CD4-positive, CD25-positive, alpha-beta regulatory T cell (primary cell): ENCODE measurements around the gene TMC7. TPM values are rescaled to one million over a fixed set of nuclear protein-coding genes. Genes with fewer than 3 reads are reported as not detected.

ENCODE experiments used
- ATAC-seq, 2 donors: fragments of 150-1000 bp; cut with Tn5 transposase; one replicate each; pipeline ENCODE4 v1.10.0; 2021; ENCODE audit warnings: low read depth in 2 of 2, moderate number of reproducible peaks in 2 of 2, moderate library complexity in 1 of 2
- DNase-seq, 3 donors: peaks; one replicate each; pipeline versions ENCODE4 v3.0.0 to v3.0.0-alpha.2; 2012 to 2022; ENCODE audit warnings: mixed read lengths in 1 of 3
- H3K27ac ChIP-seq: one replicate; pipeline ENCODE4 v1.7.0; 2013; ENCODE audit warnings: mild to moderate bottlenecking, low read length; ENCODE audit not compliant: insufficient read depth, poor library complexity, severe bottlenecking
- H3K27me3 ChIP-seq: one replicate; pipeline ENCODE4 v1.7.0; 2013; ENCODE audit warnings: low read length; ENCODE audit not compliant: control insufficient read depth, insufficient read depth
- H3K36me3 ChIP-seq: one replicate; pipeline ENCODE4 v1.7.0; 2013; ENCODE audit warnings: mild to moderate bottlenecking, low read length, moderate library complexity; ENCODE audit not compliant: control insufficient read depth, insufficient read depth
- H3K4me1 ChIP-seq: 2 replicates; pipeline ENCODE4 v1.7.0; 2013; ENCODE audit warnings: mild to moderate bottlenecking, low read length; ENCODE audit not compliant: insufficient read depth, control insufficient read depth, poor library complexity, severe bottlenecking
- H3K4me3 ChIP-seq: one replicate; pipeline ENCODE4 v1.7.0; 2013; ENCODE audit warnings: low read depth, mild to moderate bottlenecking, low read length, moderate library complexity
- H3K9me3 ChIP-seq, 2 experiments: 1 replicate in 1 of 2; 2 replicates in 1 of 2; pipeline ENCODE4 v1.7.0; 2013; ENCODE audit warnings: low read length in 2 of 2, mild to moderate bottlenecking in 1 of 2, moderate library complexity in 1 of 2; ENCODE audit not compliant: control insufficient read depth in 2 of 2
- H3K27ac Mint-ChIP-seq, 3 donors: one replicate each; pipeline ENCODE4 v1.8.0; 2020 to 2022; ENCODE audit warnings: mild to moderate bottlenecking in 3 of 3, mixed read lengths in 3 of 3, moderate library complexity in 2 of 3
- H3K27me3 Mint-ChIP-seq: one replicate; pipeline ENCODE4 v1.8.0; 2022; ENCODE audit warnings: mild to moderate bottlenecking, mixed read lengths
- H3K36me3 Mint-ChIP-seq: one replicate; pipeline ENCODE4 v1.8.0; 2020; ENCODE audit warnings: mixed read lengths
- H3K4me1 Mint-ChIP-seq, 4 donors: one replicate each; pipeline ENCODE4 v1.8.0; 2020 to 2022; ENCODE audit warnings: mixed read lengths in 4 of 4, mild to moderate bottlenecking in 1 of 4
- H3K4me3 Mint-ChIP-seq, 4 donors: one replicate each; pipeline ENCODE4 v1.8.0; 2020 to 2022; ENCODE audit warnings: mild to moderate bottlenecking in 4 of 4, mixed read lengths in 4 of 4, moderate library complexity in 3 of 4
- H3K9me3 Mint-ChIP-seq, 7 donors: one replicate each; pipeline ENCODE4 v1.8.0; 2020 to 2022; ENCODE audit warnings: mixed read lengths in 7 of 7, mild to moderate bottlenecking in 3 of 7, moderate library complexity in 2 of 7
- polyA plus RNA-seq, 4 donors: library from polyadenylated mRNA; unstranded; fragments of 300-500 nt; fragmentation: Illumina TruSeq; gene quantifications; one replicate each; pipeline ENCODE4 v1.2.3, GENCODE V29; 2021
- total RNA-seq: library from RNA; stranded (reverse); gene quantifications from one replicate; pipeline ENCODE4 v1.2.3, GENCODE V29; 2022

Gene TMC7
- total and polyA plus RNA-seq, 5 donors from 2014 or later, result 0.10 TPM; not detected in 4

DNA sequence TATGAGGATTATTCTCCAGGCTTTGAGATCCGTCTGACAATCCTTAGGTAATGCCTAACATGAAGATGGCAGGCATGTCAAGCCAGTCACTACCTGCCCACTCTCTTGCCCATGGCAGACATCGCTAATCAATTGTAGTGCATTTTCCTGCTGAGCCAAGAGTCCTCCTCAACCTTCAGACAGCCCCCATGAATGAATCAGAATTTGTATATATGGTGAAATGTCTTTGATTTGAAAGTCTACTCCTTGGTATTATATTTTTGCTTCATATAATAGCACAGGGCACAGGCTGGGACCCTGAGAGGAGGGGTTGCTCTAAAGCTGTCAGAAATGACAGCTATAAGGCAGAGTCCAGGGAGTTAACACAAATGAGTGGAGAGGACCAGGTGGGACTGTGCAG is 56.7 kb downstream of the TMC7 start:
- Histone ChIP-seq H3K36me3 (no peaks in the 10 kb centered on the region), H3K27me3 (no peaks in the 10 kb centered on the region), H3K4me1 (no peaks in the 10 kb centered on the region), H3K9me3 (no peaks in the 10 kb centered on the region), H3K4me3 (no peak overlapping the region), H3K27ac (no peak overlapping the region)
- ATAC-seq (no peak), DNase-seq (no peak)
- H3K4me1 Mint-ChIP-seq, result no peaks in the 10 kb centered on the region
- no peak overlapping the region for H3K27ac Mint-ChIP-seq
- H3K4me3 Mint-ChIP-seq, result no peak overlapping the region
- H3K9me3 Mint-ChIP-seq, result peaks cover 0 to 6% (median 0%) of the 10 kb centered on the region in 7 donors
- peaks cover 4% of the 10 kb centered on the region for H3K27me3 Mint-ChIP-seq
- H3K36me3 Mint-ChIP-seq, result no peaks in the 10 kb centered on the region

- H3K27me3 Mint-ChIP-seq, result peaks cover 4% of the 10 kb centered on the region
- Histone ChIP-seq H3K4me1 (no peaks in the 10 kb centered on the region), H3K4me3 (no peak overlapping the region), H3K27ac (no peak overlapping the region), H3K9me3 (no peaks in the 10 kb centered on the region), H3K27me3 (no peaks in the 10 kb centered on the region), H3K36me3 (no peaks in the 10 kb centered on the region)
- DNase-seq, result no peak
- H3K36me3 Mint-ChIP-seq, result no peaks in the 10 kb centered on the region
- no peak for ATAC-seq
- peaks cover 0 to 1% (median 0%) of the 10 kb centered on the region in 7 donors for H3K9me3 Mint-ChIP-seq
- H3K27ac Mint-ChIP-seq, result no peak overlapping the region
- H3K4me3 Mint-ChIP-seq, result no peak overlapping the region
- no peaks in the 10 kb centered on the region for H3K4me1 Mint-ChIP-seq
These were observed 61.0 kb downstream of the TMC7 start for GRCh38 chr16:19044769-19045168.

GRCh38 chr16:19046062-19046461 is 62.3 kb downstream of the TMC7 start:
- H3K4me3 Mint-ChIP-seq, result no peak overlapping the region
- H3K4me1 Mint-ChIP-seq, result no peaks in the 10 kb centered on the region
- no peaks in the 10 kb centered on the region for H3K27me3 ChIP-seq
- H3K9me3 ChIP-seq, result no peaks in the 10 kb centered on the region
- no peaks in the 10 kb centered on the region for H3K4me1 ChIP-seq
- no peaks in the 10 kb centered on the region for H3K36me3 ChIP-seq
- H3K4me3 ChIP-seq, result no peak overlapping the region
- no peak for ATAC-seq
- no peak for DNase-seq
- H3K27me3 Mint-ChIP-seq, result peaks cover 4% of the 10 kb centered on the region
- peaks cover 0 to 3% (median 0%) of the 10 kb centered on the region in 7 donors for H3K9me3 Mint-ChIP-seq
- no peaks in the 10 kb centered on the region for H3K36me3 Mint-ChIP-seq
- H3K27ac ChIP-seq, result no peak overlapping the region
- H3K27ac Mint-ChIP-seq, result no peak overlapping the region

DNA sequence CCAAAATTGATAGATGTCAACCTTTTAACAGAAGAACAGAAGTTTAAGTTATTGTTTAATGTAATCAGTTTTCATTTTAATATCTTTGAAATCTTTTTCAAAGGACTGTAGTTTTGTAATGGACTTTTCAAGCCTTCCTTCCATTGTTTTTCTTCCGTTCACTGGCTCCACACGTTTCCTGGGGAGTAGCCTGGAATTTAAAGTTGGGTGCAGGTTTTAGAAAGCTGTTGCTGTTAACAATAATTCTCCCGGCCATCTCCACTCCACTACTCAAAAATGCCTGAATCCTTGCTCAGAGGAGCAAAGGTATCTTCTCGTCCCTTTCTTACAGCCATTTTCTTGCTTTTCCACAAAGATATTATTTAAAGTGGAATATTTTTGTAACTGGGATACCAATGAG is 79.0 kb downstream of the TMC7 start:
- H3K27me3 Mint-ChIP-seq, result peaks cover 11% of the 10 kb centered on the region
- H3K4me3 Mint-ChIP-seq, result no peak overlapping the region
- no peaks in the 10 kb centered on the region for H3K36me3 ChIP-seq
- no peaks in the 10 kb centered on the region for H3K36me3 Mint-ChIP-seq
- no peak for ATAC-seq
- H3K4me1 Mint-ChIP-seq, result peaks cover 0 to 8% (median 6%) of the 10 kb centered on the region in 4 donors
- DNase-seq, result no peak
- H3K9me3 ChIP-seq, result no peaks in the 10 kb centered on the region
- H3K4me3 ChIP-seq, result no peak overlapping the region
- no peak overlapping the region for H3K27ac ChIP-seq
- no peaks in the 10 kb centered on the region for H3K9me3 Mint-ChIP-seq
- H3K4me1 ChIP-seq, result peaks cover 3% of the 10 kb centered on the region
- H3K27me3 ChIP-seq, result peaks cover 2% of the 10 kb centered on the region
- H3K27ac Mint-ChIP-seq, result no peak overlapping the region

GRCh38 chr16:19066988-19067348 is 83.2 kb downstream of the TMC7 start:
- no peak for DNase-seq
- peak overlapping the region; percentile 88 for H3K4me3 ChIP-seq
- no peaks in the 10 kb centered on the region for H3K9me3 Mint-ChIP-seq

DNA sequence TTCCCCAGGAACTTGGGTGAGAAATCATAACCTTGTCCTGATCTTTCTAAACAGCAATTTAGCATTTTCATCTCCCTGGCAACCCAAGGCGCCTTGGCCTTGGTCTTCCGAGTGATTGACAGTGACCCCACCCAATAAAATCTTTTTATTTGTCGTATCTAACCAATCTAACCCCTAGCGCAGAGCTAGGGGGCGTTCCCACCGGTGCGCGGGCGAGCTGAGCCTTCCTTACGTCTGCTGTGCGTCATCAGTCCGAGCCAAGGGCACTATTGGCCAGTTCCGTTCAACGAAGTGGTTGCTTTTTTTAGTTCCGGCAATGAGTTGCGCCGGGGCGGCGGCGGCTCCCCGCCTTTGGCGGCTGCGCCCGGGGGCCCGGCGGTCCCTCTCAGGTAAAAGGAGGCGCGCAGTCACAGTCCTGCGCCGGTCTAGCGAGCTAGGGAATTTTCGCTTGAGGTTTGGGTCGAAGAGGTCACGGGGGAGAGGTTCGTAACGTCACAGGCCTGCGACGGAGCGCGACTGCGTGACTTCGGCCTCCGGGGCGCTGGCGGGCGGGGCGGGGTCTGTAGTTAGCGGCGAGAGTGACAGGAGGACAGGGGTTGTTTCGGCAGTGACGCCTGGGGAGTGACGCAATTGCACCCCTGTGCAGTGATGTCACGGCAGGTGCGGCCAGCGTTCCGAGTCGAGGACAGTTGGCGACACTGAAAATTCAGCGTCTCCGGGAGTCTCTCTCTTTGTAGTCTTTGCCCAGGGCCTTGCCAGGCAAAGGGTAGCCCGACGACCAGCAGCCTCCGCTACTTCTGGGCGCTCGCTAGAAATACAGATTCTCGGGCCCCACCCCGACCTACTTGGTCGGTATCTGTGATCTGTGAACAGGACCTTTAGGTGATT is 83.9 kb downstream of the TMC7 start, which contains the start of gene COQ7:
TSS of gene COQ7 (plus strand) at position 266 of the 888 bp plus-strand sequence. CDS start at position 317, 51 bp downstream.
- peaks cover 4% of the 10 kb centered on the region for H3K27me3 Mint-ChIP-seq
- peaks cover 3% of the 10 kb centered on the region for H3K36me3 Mint-ChIP-seq
- Histone ChIP-seq H3K36me3 (no peaks in the 10 kb centered on the region), H3K27me3 (no peaks in the 10 kb centered on the region), H3K27ac (peak within 1 kb of the TSS; percentile 100), H3K4me1 (peaks cover 11% of the 10 kb centered on the region), H3K9me3 (no peaks in the 10 kb centered on the region), H3K4me3 (peak within 1 kb of the TSS; percentile 88)
- peaks cover 6 to 26% (median 9%) of the 10 kb centered on the region in 4 donors for H3K4me1 Mint-ChIP-seq
- DNase-seq, result peak; percentile 98 to 100 (median 99)
- peak within 1 kb of the TSS; percentile 99 to 100 (median 99) for H3K27ac Mint-ChIP-seq
- peak; percentile 92 to 93 for ATAC-seq
- peak within 1 kb of the TSS; percentile 93 to 96 (median 96) for H3K4me3 Mint-ChIP-seq
- no peaks in the 10 kb centered on the region for H3K9me3 Mint-ChIP-seq

More at GRCh38 chr16:19066988-19067348, 83.2 kb downstream of the TMC7 start:
- Mint-ChIP-seq H3K4me1 (peaks cover 6 to 23% (median 7%) of the 10 kb centered on the region in 4 donors), H3K36me3 (no peaks in the 10 kb centered on the region), H3K27ac (peak overlapping the region; percentile 99 to 100 (median 99)), H3K4me3 (peak overlapping the region; percentile 93 to 96 (median 96)), H3K27me3 (peaks cover 7% of the 10 kb centered on the region)
- peak overlapping the region; percentile 100 for H3K27ac ChIP-seq
- H3K4me1 ChIP-seq, result peaks cover 11% of the 10 kb centered on the region
- H3K9me3 ChIP-seq, result no peaks in the 10 kb centered on the region
- ATAC-seq, result no peak
- no peaks in the 10 kb centered on the region for H3K36me3 ChIP-seq
- no peaks in the 10 kb centered on the region for H3K27me3 ChIP-seq

DNA sequence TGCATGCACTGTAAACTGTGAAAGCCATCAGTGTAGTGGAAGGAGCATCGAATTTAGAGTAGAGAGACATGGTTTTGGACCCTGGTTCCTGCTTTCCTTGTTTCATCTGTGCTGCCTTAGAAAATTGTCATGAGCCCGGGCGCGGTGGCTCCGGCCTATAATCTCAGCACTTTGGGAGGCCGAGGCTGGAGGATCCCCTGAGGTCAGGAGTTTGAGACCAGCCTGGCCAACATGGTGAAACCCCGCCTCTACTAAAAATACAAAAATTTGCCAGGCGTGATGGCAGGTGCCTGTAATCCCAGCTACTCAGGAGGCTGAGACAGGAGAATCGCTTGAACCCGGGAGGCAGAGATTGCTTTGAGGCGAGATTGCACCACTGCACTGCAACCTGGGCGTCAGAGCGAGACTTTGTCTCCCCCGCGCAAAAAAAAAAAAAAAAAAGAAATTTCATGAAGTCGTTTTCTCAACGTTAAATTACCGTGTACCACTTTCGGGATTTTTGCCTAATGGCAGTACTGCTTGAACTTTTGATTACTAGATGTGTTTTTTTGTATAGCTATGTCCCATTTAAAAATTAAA is 84.6 kb downstream of the TMC7 start:
- Mint-ChIP-seq H3K36me3 (peaks cover 4% of the 10 kb centered on the region), H3K4me3 (peak overlapping the region; percentile 93 to 96 (median 96)), H3K9me3 (no peaks in the 10 kb centered on the region), H3K27ac (peak overlapping the region; percentile 99 to 100 (median 99)), H3K27me3 (no peaks in the 10 kb centered on the region), H3K4me1 (peaks cover 6 to 26% (median 9%) of the 10 kb centered on the region in 4 donors)
- Histone ChIP-seq H3K4me1 (peaks cover 11% of the 10 kb centered on the region), H3K27me3 (no peaks in the 10 kb centered on the region), H3K9me3 (no peaks in the 10 kb centered on the region), H3K27ac (peak overlapping the region; percentile 100), H3K36me3 (no peaks in the 10 kb centered on the region), H3K4me3 (peak overlapping the region; percentile 88)
- DNase-seq (no peak), ATAC-seq (no peak)
